Duodenal mucosa (tissue), 2 donors: ENCODE results near the gene GMDS.

ENCODE experiments used
- H3K27ac ChIP-seq: one replicate; pipeline ENCODE4 v1.7.0; 2013; ENCODE audit warnings: low read depth, low read length
- H3K27me3 ChIP-seq, 2 donors: one replicate each; pipeline ENCODE4 v1.7.0; 2013; ENCODE audit warnings: low read length in 2 of 2, control low read depth in 1 of 2; ENCODE audit not compliant: insufficient read depth in 2 of 2, control insufficient read depth in 1 of 2
- H3K36me3 ChIP-seq, 2 donors: one replicate each; pipeline ENCODE4 v1.7.0; 2013; ENCODE audit warnings: low read length in 2 of 2, control low read depth in 1 of 2; ENCODE audit not compliant: insufficient read depth in 2 of 2, control insufficient read depth in 1 of 2
- H3K4me1 ChIP-seq, 2 donors: one replicate each; pipeline ENCODE4 v1.7.0; 2013; ENCODE audit warnings: low read length in 2 of 2, control low read depth in 1 of 2; ENCODE audit not compliant: insufficient read depth in 2 of 2, control insufficient read depth in 1 of 2
- H3K4me3 ChIP-seq, 2 donors: one replicate each; pipeline ENCODE4 v1.7.0; 2013; ENCODE audit warnings: low read length in 2 of 2, low read depth in 1 of 2
- H3K9ac ChIP-seq, 2 donors: one replicate each; pipeline ENCODE4 v1.7.0; 2013; ENCODE audit warnings: low read length in 2 of 2, low read depth in 1 of 2
- H3K9me3 ChIP-seq, 2 donors: one replicate each; pipeline ENCODE4 v1.7.0; 2013; ENCODE audit warnings: low read length in 2 of 2, control low read depth in 1 of 2; ENCODE audit not compliant: control insufficient read depth in 1 of 2

The GMDS gene

GRCh38 chr6:1594445-1595200 lies 650.8 kb downstream of the GMDS start:
- Histone ChIP-seq H3K27ac (no peak overlapping the region), H3K9me3 (no peaks in the 10 kb centered on the region), H3K4me3 (no peak overlapping the region), H3K4me1 (no peaks in the 10 kb centered on the region), H3K27me3 (peaks cover 26 to 31% of the 10 kb centered on the region in 2 donors), H3K9ac (no peak overlapping the region), H3K36me3 (no peaks in the 10 kb centered on the region)

GRCh38 chr6:1593958-1594314 lies 651.5 kb downstream of the GMDS start:
- peaks cover 0 to 6% of the 10 kb centered on the region in 2 donors for H3K4me1 ChIP-seq
- H3K36me3 ChIP-seq, result no peaks in the 10 kb centered on the region
- no peaks in the 10 kb centered on the region for H3K9me3 ChIP-seq
- no peak overlapping the region for H3K9ac ChIP-seq
- H3K27ac ChIP-seq, result no peak overlapping the region
- no peak overlapping the region for H3K4me3 ChIP-seq
- H3K27me3 ChIP-seq, result peaks cover 22 to 24% of the 10 kb centered on the region in 2 donors

GRCh38 chr6:1593286-1593957 lies 652.0 kb downstream of the GMDS start:
- H3K27me3 ChIP-seq, result peaks cover 22 to 24% of the 10 kb centered on the region in 2 donors

DNA sequence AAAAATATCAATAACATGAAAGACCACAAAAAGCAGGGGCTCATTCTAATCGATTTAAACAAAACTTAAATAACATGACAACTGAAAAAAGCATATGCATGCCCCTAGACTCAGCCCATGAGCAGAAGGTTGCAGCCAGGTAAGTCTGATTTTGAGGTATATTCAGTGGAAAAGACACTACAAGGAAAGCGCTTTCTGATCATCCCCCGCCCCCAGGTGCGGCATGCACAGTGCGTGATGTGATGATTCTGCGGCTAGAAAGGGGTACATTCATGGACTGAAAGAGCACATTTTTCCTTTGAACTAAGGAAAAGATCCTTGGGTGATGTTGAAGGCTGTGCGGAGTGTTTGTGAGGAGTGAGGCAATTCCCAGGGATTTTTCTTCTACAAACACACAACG lies 652.6 kb downstream of the GMDS start:
- H3K36me3 ChIP-seq, result no peaks in the 10 kb centered on the region
- no peaks in the 10 kb centered on the region for H3K9me3 ChIP-seq
- peaks cover 0 to 10% of the 10 kb centered on the region in 2 donors for H3K4me1 ChIP-seq
- no peak overlapping the region for H3K9ac ChIP-seq
- H3K27ac ChIP-seq, result no peak overlapping the region
- peaks cover 22 to 24% of the 10 kb centered on the region in 2 donors for H3K27me3 ChIP-seq
- no peak overlapping the region for H3K4me3 ChIP-seq

More at GRCh38 chr6:1593286-1593957, 652.0 kb downstream of the GMDS start:
- Histone ChIP-seq H3K4me3 (no peak overlapping the region), H3K27ac (no peak overlapping the region), H3K9ac (no peak overlapping the region), H3K36me3 (no peaks in the 10 kb centered on the region), H3K4me1 (peaks cover 0 to 10% of the 10 kb centered on the region in 2 donors), H3K9me3 (no peaks in the 10 kb centered on the region)

GRCh38 chr6:1591926-1592325 lies 653.5 kb downstream of the GMDS start:
- H3K9me3 ChIP-seq, result no peaks in the 10 kb centered on the region
- peaks cover 0 to 10% of the 10 kb centered on the region in 2 donors for H3K4me1 ChIP-seq
- H3K27ac ChIP-seq, result no peak overlapping the region
- H3K4me3 ChIP-seq, result no peak overlapping the region
- H3K9ac ChIP-seq, result no peak overlapping the region
- peaks cover 13 to 20% of the 10 kb centered on the region in 2 donors for H3K27me3 ChIP-seq
- no peaks in the 10 kb centered on the region for H3K36me3 ChIP-seq

DNA sequence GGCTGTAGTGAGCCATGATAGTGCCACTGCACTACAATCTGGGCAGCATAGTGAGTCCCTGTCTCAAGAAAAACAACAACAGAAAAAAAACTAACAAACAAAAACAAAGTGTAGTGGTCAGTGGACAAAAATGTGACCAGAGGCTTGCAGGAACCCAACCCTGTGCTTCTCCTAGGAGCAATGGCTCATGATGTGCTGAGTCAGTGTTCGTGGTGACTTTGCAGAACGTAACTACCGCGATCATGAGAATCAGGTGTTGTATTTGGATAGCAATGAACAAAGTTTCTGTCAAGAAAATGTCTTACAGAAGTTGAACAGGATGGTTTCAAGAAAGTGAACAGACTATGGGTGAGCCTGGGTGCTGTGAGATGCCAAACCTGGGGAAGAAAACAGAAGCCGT lies 654.2 kb downstream of the GMDS start:
- Histone ChIP-seq H3K4me3 (no peak overlapping the region), H3K4me1 (peaks cover 0 to 10% of the 10 kb centered on the region in 2 donors), H3K27ac (no peak overlapping the region), H3K36me3 (no peaks in the 10 kb centered on the region), H3K9me3 (no peaks in the 10 kb centered on the region), H3K9ac (no peak overlapping the region), H3K27me3 (peaks cover 8 to 16% of the 10 kb centered on the region in 2 donors)

DNA sequence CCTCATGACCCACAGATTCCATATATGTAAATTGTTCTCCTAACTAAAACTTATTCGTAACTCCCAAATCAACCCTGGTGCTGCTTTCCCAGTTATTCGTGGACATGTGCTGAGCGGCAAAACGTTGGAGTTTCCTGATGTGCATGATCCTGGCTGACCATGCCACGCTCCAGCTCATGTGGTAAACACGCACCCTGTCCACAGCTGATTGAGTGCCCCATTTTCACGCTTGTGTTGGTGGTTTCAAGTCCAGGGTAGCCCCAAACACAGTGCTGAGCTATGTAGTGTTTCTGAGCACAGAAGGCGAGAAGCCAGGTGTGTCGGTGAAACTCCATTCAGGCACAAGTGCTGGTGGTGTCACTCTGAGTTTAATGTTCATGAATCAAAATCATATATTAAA lies 654.8 kb downstream of the GMDS start:
- no peak overlapping the region for H3K4me3 ChIP-seq
- no peaks in the 10 kb centered on the region for H3K9me3 ChIP-seq
- no peaks in the 10 kb centered on the region for H3K36me3 ChIP-seq
- H3K27ac ChIP-seq, result no peak overlapping the region
- peaks cover 0 to 10% of the 10 kb centered on the region in 2 donors for H3K4me1 ChIP-seq
- H3K27me3 ChIP-seq, result peaks cover 2 to 13% of the 10 kb centered on the region in 2 donors
- H3K9ac ChIP-seq, result no peak overlapping the region

- H3K36me3 ChIP-seq, result no peaks in the 10 kb centered on the region
- peaks cover 0 to 2% of the 10 kb centered on the region in 2 donors for H3K27me3 ChIP-seq
- H3K4me1 ChIP-seq, result peaks cover 0 to 10% of the 10 kb centered on the region in 2 donors
- H3K9ac ChIP-seq, result no peak overlapping the region
- H3K9me3 ChIP-seq, result no peaks in the 10 kb centered on the region
- no peak overlapping the region for H3K27ac ChIP-seq
- H3K4me3 ChIP-seq, result no peak overlapping the region
Observed at GRCh38 chr6:1589208-1589607, 656.2 kb downstream of the GMDS start.

DNA sequence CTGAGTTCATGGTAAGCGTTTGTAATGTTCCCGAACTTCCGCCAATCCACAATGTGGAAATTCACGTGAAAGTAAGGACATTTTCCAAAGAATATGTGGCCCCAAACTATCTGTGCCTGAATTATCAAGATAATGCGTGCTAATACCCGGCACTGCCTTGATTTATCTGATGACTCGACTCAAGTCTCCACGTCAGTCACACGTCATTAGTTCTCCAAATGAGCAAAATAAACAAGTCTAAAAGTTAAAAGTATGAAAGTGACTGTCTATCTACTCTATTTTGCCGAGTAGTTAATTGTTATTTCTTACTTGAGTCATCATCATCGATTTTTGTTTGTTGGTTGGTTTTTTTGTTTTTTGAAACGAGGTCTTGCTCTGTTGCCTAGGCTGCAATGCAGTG lies 657.4 kb downstream of the GMDS start:
- Histone ChIP-seq H3K27me3 (no peaks in the 10 kb centered on the region), H3K4me3 (no peak overlapping the region), H3K4me1 (peaks cover 0 to 10% of the 10 kb centered on the region in 2 donors), H3K36me3 (no peaks in the 10 kb centered on the region), H3K9ac (no peak overlapping the region), H3K9me3 (no peaks in the 10 kb centered on the region), H3K27ac (no peak overlapping the region)

- H3K27ac ChIP-seq, result no peak overlapping the region
- no peak overlapping the region for H3K9ac ChIP-seq
- no peaks in the 10 kb centered on the region for H3K27me3 ChIP-seq
- H3K9me3 ChIP-seq, result no peaks in the 10 kb centered on the region
- no peaks in the 10 kb centered on the region for H3K36me3 ChIP-seq
- H3K4me3 ChIP-seq, result no peak overlapping the region
- peaks cover 0 to 10% of the 10 kb centered on the region in 2 donors for H3K4me1 ChIP-seq
Observed at GRCh38 chr6:1587546-1587945, 657.9 kb downstream of the GMDS start.
